NCI-H2171 (cell line): ENCODE results near the gene POLD2.

Experiments
- DNase-seq: peaks from one replicate; lab custom pipeline; 2025; lab: John Stamatoyannopoulos, UW

Gene POLD2

GRCh38 chr7:44101966-44102845 lies 21.1 kb downstream of the POLD2 start:
- no peak for DNase-seq

- DNase-seq = no peak
These were observed 21.9 kb downstream of the POLD2 start for GRCh38 chr7:44101303-44101965.

GRCh38 chr7:44100458-44101302 lies 22.7 kb downstream of the POLD2 start:
- DNase-seq = no peak

GRCh38 chr7:44099669-44100068 lies 23.7 kb downstream of the POLD2 start:
- DNase-seq = no peak

DNA sequence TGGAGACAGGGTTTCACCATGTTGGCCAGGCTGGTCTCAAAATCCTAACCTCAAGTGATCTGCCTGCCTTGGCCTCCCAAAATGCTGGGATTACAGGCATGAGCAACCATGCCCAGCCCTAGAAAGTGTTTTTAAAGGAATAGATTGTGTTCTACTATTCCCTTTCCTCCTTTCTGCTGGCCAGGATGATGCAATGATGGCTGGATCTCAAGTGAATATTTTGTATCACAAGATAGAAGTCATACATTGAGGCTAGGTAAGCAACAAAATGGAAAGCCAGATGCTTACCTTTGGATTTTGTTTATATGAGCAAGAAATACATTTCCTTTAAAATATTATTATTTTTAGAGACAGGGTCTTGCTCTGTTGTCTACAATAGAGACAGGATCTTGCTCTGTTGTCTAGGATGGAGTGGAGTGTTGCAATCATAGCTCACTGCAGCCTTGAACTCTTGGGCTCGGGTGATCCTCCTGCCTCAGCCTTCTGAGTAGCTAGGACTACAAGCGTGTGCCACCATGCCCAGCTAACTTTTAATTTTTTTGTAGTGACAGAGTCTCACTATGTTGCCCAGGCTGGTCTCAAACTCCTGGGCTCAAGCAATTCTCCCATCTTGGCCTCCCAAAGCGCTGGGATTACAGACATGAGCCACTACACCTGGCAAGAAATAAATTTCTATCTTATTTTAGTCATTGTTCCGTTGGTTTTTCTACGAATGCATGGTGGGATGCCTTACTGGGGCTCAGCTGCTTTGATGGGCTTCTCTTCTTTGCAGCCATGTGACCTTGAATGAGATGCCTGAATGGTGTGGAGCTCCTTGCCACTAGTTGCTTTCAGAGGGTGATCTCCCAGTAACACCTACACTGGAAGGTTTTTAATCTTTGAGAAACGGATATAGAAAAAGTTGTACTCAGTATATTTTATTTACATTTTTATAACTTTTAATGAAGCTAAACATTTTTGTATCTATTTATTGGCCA lies 25.0 kb downstream of the POLD2 start:
- DNase-seq = no peak

- no peak for DNase-seq
These were observed 26.1 kb downstream of the POLD2 start for GRCh38 chr7:44097064-44097932.

DNA sequence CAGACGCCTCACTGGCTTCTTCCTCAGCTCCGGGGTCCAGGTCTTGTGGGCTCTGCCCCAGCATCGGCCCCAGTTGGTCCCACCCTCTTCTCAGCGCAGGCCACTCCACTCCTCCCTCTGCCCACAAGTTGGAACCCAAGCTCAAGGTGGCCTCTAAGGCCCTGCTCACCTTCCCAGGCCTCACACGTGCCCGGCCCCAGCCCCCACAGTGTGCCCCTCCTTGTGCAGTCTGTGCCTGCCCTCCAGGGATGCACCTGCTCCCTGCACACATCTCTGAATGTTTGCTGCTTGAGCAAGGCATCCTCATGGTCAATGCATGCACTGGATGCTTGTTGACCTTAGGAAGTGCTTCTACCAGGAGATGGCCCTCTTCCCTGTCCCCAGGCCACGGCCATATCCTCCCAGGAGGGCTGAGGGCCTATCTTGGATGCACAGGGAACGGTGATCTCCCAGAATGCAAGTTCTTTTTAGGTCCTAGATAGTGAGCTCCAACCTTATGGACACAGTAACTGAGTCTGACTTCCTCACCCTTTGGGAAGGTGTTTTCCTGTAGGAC lies 26.9 kb downstream of the POLD2 start:
- no peak for DNase-seq

- DNase-seq = no peak
These were observed 27.6 kb downstream of the POLD2 start for GRCh38 chr7:44095781-44096180.

DNA sequence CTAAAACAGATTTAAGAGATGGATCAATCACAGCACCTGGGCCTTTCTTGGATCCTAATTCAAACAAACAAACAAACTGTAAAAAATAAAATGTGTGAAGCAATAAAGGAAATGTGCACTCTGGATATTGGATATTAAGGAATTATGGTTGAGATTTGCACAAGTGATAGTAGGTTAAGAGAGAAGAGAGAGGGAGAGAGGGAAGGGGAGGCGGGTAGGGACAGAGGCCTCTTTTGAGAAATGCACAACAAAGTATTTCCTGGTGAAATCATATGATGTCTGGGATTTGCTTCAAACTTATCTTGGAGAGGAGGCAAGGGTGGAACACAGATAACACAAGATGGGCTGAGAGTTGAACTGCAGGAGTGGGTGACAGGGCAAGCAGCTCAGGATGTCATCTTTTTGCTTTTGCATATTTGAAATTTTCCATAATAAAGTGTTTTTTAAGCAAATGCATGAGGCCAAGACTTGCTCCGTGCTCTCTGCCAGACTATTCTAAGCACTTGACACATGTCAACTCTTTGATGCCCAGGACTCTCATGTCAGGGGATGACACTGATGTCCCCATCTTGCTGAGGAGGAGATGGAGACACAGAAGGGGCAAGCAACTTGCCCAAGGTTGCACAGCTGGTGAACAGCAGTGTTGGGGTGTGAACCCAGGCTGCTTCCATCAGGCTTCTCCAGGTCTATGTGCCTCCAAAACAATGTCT lies 28.3 kb downstream of the POLD2 start:
- DNase-seq = no peak

GRCh38 chr7:44094365-44094764 lies 29.0 kb downstream of the POLD2 start:
- DNase-seq = no peak

GRCh38 chr7:44093102-44093641 lies 30.2 kb downstream of the POLD2 start:
- DNase-seq = no peak

GRCh38 chr7:44087911-44088838 lies 35.2 kb downstream of the POLD2 start:
- DNase-seq = no peak

DNA sequence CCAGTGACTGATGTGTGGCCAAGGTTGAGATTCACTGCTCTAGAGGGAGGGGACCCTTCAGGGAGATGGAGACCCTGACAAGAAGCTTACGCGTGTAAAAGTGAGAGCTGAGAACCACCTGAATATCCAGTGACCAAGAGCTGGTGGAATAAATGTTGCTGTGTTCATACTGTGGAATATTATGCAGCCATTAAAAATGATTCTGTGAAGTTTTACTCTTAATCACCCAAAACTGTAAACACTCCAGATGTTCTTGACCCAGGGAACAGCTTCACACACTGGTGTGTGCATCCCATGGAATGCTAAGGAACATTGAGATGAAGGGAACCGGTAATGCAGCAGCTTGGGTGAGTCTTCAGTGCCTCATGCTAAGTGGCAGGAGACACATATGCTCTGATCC lies 36.7 kb downstream of the POLD2 start:
- no peak for DNase-seq

GRCh38 chr7:44085546-44085945 lies 37.8 kb downstream of the POLD2 start:
- DNase-seq = no peak

- DNase-seq = no peak
These were observed 38.6 kb downstream of the POLD2 start for GRCh38 chr7:44084701-44085100.

DNA sequence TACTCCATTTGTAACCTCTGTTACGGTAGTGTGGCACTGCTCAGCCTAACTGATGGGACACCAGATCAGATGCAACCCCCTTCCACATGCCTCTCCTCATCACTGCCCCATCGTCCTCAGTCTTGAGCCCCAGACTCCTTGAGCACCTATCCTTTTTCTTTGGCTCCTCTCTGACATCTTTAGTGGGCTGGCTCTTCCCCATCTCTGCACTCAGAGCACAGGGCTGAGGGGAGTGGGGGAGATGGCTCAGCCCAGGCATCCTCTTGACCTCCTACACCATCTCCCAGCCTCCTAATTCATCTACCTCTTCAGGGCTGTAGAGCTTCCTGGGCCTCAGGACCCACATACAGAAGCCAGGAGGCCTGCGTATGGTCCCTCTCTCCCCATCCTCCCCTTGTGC lies 39.6 kb downstream of the POLD2 start:
- DNase-seq = no peak

DNA sequence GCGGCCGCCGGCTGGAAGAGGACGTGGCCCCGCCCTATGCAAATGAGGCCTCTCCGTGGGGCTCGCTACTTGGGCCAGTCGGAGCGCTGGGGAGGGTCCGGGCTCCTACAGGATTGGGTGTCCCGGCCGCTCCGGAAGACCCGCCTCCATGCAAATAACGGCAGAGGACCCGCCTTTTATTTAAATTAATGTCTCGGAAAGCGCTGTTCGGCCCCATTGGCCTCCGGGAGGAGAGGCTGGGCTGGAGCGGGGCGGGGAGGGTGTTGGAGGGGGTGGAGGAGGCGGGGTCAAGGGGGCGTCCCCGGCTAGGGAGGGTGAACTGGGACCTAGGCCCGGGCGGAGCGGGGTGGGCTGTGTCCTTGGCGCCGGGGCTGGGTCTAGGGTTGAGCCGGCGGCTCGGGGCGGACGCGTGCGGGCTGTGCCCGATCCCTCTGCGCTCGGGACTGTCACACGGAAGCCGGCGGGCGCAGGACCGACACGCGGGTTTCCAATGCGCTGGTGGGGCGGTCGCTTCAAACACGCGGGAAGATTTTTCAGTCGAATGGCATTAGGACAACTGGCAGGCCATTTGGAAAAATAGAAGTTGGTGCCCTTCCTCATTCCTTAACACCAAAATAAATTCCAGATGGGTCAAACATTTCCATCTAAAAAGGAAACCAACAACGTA lies 40.7 kb downstream of the POLD2 start:
- DNase-seq = peak; percentile 99
